ENCODE measurements around the gene SLC17A5. TPM values are rescaled to one million over a fixed set of nuclear protein-coding genes. Genes with fewer than 3 reads are reported as not detected.

SLC17A5 gene
- total and polyA plus RNA-seq, 10 of the 15 experiments (the other 5 are each of a cell fraction or from before 2014, with no cell fraction given) = 2.3 to 7.2 (median 5.0) TPM

GRCh38 chr6:73558624-73559398 lies 95.0 kb downstream of the SLC17A5 start:
- DNase-seq (ENCODE audit: low read depth, low spot score) = no peak
- peak overlapping the region; percentile 2 for H2AFZ ChIP-seq (ENCODE audit: control insufficient read depth, low read depth, low read length)
- peak; percentile 82 for ATAC-seq
- ChIA-PET CTCF (interaction anchor here (1.1 to 4.8 kb wide), 11 partner anchors 10 to 59 kb away, joined by 3 to 18 read pairs (median 5); no protein-coding TSS in a partner anchor), POLR2A (interaction anchor here (0.5 to 4.8 kb wide), 9 partner anchors 15 to 603 kb away, joined by 3 to 48 read pairs (median 5); partner anchors contain the start of gene EEF1A1), RAD21 (ENCODE audit: unreplicated experiment) (interaction anchor here (0.8 to 4.6 kb wide), 8 partner anchors 9 to 87 kb away, joined by 3 to 42 read pairs (median 8); partner anchors contain the start of gene EEF1A1), SMC1A (ENCODE audit: uncharacterized antibody, unreplicated experiment) (interaction anchor here (1.0 to 5.3 kb wide), 17 partner anchors 9 to 53 kb away, joined by 3 to 38 read pairs (median 5); partner anchors contain the start of gene EEF1A1)
- H3K79me2 ChIP-seq (ENCODE audit: control insufficient read depth, insufficient read depth, low read length) = no peaks in the 10 kb centered on the region
- intact Hi-C loops (cut with micrococcal nuclease; ENCODE audit: unreplicated experiment) (no loop called here), in situ Hi-C loops (cut with MboI) (no loop called here)
- no peak overlapping the region for H3K4me3 ChIP-seq
- FAIRE-seq = no peak
- no peak overlapping the region; the same call in 1 of the 2 replicates for H3K27ac ChIP-seq (ENCODE audit: control insufficient read depth, insufficient read depth)
- no peaks in the 10 kb centered on the region for H3K36me3 ChIP-seq (ENCODE audit: control insufficient read depth in 2 of 2, insufficient read depth in 2 of 2, low read length in 1 of 2)
- H4K20me1 ChIP-seq (ENCODE audit: control insufficient read depth, insufficient read depth) = no peaks in the 10 kb centered on the region
- no peak overlapping the region for H3K9ac ChIP-seq (ENCODE audit: control insufficient read depth, insufficient read depth, low read length)
- BruUV-seq (replicated peaks) = no TSS peak
- H3K4me2 ChIP-seq (ENCODE audit: control insufficient read depth, insufficient read depth) = peak overlapping the region; percentile 15
- peaks cover 29% of the 10 kb centered on the region for H3K4me1 ChIP-seq (ENCODE audit: control insufficient read depth, insufficient read depth, low read length)
- WGBS (ENCODE audit: insufficient coverage, insufficient replicate concordance, low lambda C conversion rate, missing lambda C conversion rate) = 36% methylated on average over 4 of the region's 4 CpGs
- no peaks in the 10 kb centered on the region for H3K27me3 ChIP-seq (replicated peaks in 1 of 2; ENCODE audit: control insufficient read depth in 2 of 2, insufficient read depth in 2 of 2, low read length in 1 of 2)
- no peaks in the 10 kb centered on the region for H3K9me3 ChIP-seq (replicated peaks; ENCODE audit: control insufficient read depth, insufficient read depth, low read length)
- TF ChIP-seq CHD1 (IDR thresholded peaks at IDR 0.05; ENCODE audit: low read depth, low read length) = no peak
- 0 out of 2 replicates have a peak, but pooled peaks have one; percentile 45 for TF ChIP-seq DPF2 (IDR thresholded peaks at IDR 0.05)
- no peak for TF ChIP-seq NRF1 (conservative IDR thresholded peaks at IDR 0.05; ENCODE audit: low read depth, low read length)
- TF ChIP-seq KAT2A (conservative IDR thresholded peaks at IDR 0.05; ENCODE audit: control insufficient read depth, low read depth, low read length) = no peak
- no peak for TF ChIP-seq ZBED1 (IDR thresholded peaks at IDR 0.05; ENCODE audit: borderline replicate concordance)
- TF ChIP-seq USF2 (IDR thresholded peaks at IDR 0.05; ENCODE audit: borderline replicate concordance, low read depth, low read length) = no peak
- no peak for TF ChIP-seq CEBPZ (IDR thresholded peaks at IDR 0.05; ENCODE audit: low read depth, low read length)
- peak; percentile 56; the same call in 1 of the 2 replicates for TF ChIP-seq MTA2 (IDR thresholded peaks at IDR 0.05; ENCODE audit: low read depth)
- no peak for TF ChIP-seq MYB (IDR thresholded peaks at IDR 0.05; ENCODE audit: borderline replicate concordance, low read depth, low read length)
- TF ChIP-seq POU2F2 (IDR thresholded peaks at IDR 0.05; ENCODE audit: borderline replicate concordance, low read depth, low read length) = no peak
- no peak for TF ChIP-seq RBBP5 (conservative IDR thresholded peaks at IDR 0.05)
- TF ChIP-seq HSF1 (IDR thresholded peaks at IDR 0.05; ENCODE audit: low read depth, low read length) = no peak
- peak; percentile 40; the same call in 1 of the 2 replicates for TF ChIP-seq EED (IDR thresholded peaks at IDR 0.05; ENCODE audit: low read depth)
- TF ChIP-seq RAD51 (IDR thresholded peaks at IDR 0.05) = no peak
- no peak for TF ChIP-seq POLR2AphosphoS5 (IDR thresholded peaks at IDR 0.05; ENCODE audit: low read length)
- TF ChIP-seq YY1 (IDR thresholded peaks at IDR 0.05; ENCODE audit: low read depth, low read length) = no peak
- TF ChIP-seq STAT3 (IDR thresholded peaks at IDR 0.05; ENCODE audit: low read depth, low read length) = no peak
